HEK293 (cell line): ENCODE results near the gene KLK1.

Source experiments
- ZBTB8A ChIP-seq: fragments of 450-650 bp; formaldehyde crosslinking; IDR thresholded peaks from 2 replicates; pipeline ENCODE4 v1.5.1; 2016; ENCODE audit warnings: missing biosample characterization, missing genetic modification characterization
- ZNF707 ChIP-seq: fragments of 450-650 bp; formaldehyde crosslinking; IDR thresholded peaks from 2 replicates; pipeline ENCODE4 v1.5.1; 2016; ENCODE audit warnings: missing biosample characterization, missing genetic modification characterization
- TF ChIP-seq, protein P1 (sequence below): fragments of 450-650 bp; formaldehyde crosslinking; IDR thresholded peaks from 2 replicates; pipeline ENCODE4 v1.5.1; 2016; ENCODE audit warnings: missing biosample characterization, missing genetic modification characterization

DNA sequence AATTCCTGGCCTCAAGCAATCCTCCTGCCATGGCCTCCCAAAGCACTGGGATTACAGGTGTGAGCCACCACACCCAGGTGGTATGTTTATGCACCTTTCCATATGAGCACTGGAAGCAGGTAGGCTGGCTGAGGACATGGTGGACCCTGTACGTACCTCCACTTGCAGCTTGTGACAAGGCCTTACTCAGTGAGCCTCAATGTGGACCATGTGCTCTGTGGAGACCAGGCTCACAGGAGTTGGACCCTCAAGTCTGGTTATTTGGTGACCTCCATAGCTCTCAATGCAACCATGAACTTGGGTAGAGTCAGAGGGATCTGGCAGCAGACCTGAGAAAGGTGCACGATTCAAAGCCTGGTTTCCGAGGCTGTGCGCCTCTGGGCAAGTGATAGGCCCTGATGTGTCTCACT, 27.9 kb downstream of the KLK1 start:
- TF ChIP-seq, protein P1, sequence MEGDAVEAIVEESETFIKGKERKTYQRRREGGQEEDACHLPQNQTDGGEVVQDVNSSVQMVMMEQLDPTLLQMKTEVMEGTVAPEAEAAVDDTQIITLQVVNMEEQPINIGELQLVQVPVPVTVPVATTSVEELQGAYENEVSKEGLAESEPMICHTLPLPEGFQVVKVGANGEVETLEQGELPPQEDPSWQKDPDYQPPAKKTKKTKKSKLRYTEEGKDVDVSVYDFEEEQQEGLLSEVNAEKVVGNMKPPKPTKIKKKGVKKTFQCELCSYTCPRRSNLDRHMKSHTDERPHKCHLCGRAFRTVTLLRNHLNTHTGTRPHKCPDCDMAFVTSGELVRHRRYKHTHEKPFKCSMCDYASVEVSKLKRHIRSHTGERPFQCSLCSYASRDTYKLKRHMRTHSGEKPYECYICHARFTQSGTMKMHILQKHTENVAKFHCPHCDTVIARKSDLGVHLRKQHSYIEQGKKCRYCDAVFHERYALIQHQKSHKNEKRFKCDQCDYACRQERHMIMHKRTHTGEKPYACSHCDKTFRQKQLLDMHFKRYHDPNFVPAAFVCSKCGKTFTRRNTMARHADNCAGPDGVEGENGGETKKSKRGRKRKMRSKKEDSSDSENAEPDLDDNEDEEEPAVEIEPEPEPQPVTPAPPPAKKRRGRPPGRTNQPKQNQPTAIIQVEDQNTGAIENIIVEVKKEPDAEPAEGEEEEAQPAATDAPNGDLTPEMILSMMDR (tag by site-specific recombination) = no peak
- TF ChIP-seq ZNF707 (tag by site-specific recombination) (no peak), ZBTB8A (tag by site-specific recombination) (no peak)
